HCT116 (cell line): Measurements from ENCODE around the gene CDK18.

Experiments
- CBX3 ChIP-seq: IDR thresholded peaks from 2 replicates; pipeline ENCODE4 v1.6.1; 2012; ENCODE audit warnings: low read depth
- CEBPB ChIP-seq: IDR thresholded peaks from 2 replicates; pipeline ENCODE4 v1.6.1; 2012; ENCODE audit warnings: low read depth
- EZH2phosphoT487 ChIP-seq: fragments of 200-600 bp; IDR thresholded peaks from 2 replicates; pipeline ENCODE4 v1.6.1; 2018; ENCODE audit warnings: antibody characterized with exemption, borderline replicate concordance
- POLR2A ChIP-seq: IDR thresholded peaks from 2 replicates; pipeline ENCODE4 v1.7.0; 2011; ENCODE audit warnings: borderline replicate concordance; ENCODE audit not compliant: insufficient read depth, insufficient read length; ENCODE audit errors: extremely low read depth
- POLR2AphosphoS5 ChIP-seq: IDR thresholded peaks from 2 replicates; pipeline ENCODE4 v1.6.1; 2011; ENCODE audit warnings: mild to moderate bottlenecking, low read depth, low read length, moderate library complexity
- SIN3A ChIP-seq: IDR thresholded peaks from 2 replicates; pipeline ENCODE4 v1.6.1; 2012; ENCODE audit warnings: low read depth
- SRF ChIP-seq: IDR thresholded peaks from 2 replicates; pipeline ENCODE4 v1.6.1; 2012; ENCODE audit warnings: low read depth
- YY1 ChIP-seq: IDR thresholded peaks from 2 replicates; pipeline ENCODE4 v1.6.1; 2011; ENCODE audit warnings: low read length, low read depth, moderate library complexity, mild to moderate bottlenecking; ENCODE audit not compliant: insufficient replicate concordance; ENCODE audit errors: extremely low read depth
- ZNF274 ChIP-seq: fragments of 200-500 bp; sonication (Bioruptor generic); IDR thresholded peaks from 2 replicates; pipeline ENCODE4 v1.6.1; 2014; ENCODE audit warnings: mild to moderate bottlenecking, low read depth, low read length, inconsistent platforms
- TF ChIP-seq, protein P1 (sequence below), 3 experiments: fragments of 200-600 bp in 1 of 3; sonication (generic) in 1 of 3; IDR thresholded peaks in 2 of 3; conservative IDR thresholded peaks in 1 of 3; 2 replicates each; pipeline ENCODE4 v1.5.1; 2012 to 2017; ENCODE audit warnings: low read depth in 2 of 3, low read length in 2 of 3, antibody characterized with exemption in 1 of 3, borderline replicate concordance in 1 of 3, control low read depth in 1 of 3, mild to moderate bottlenecking in 1 of 3, mixed read lengths in 1 of 3, mixed run types in 1 of 3, moderate library complexity in 1 of 3; ENCODE audit not compliant: insufficient read depth in 1 of 3
- TF ChIP-seq, protein P2 (sequence below): IDR thresholded peaks from 2 replicates; pipeline ENCODE4 v1.6.1; 2011; ENCODE audit warnings: mild to moderate bottlenecking, low read length, moderate library complexity; ENCODE audit not compliant: insufficient replicate concordance; ENCODE audit errors: extremely low read depth
- TF ChIP-seq, protein P3 (sequence below): IDR thresholded peaks from 2 replicates; pipeline ENCODE4 v1.6.1; 2012; ENCODE audit warnings: low read depth

DNA sequence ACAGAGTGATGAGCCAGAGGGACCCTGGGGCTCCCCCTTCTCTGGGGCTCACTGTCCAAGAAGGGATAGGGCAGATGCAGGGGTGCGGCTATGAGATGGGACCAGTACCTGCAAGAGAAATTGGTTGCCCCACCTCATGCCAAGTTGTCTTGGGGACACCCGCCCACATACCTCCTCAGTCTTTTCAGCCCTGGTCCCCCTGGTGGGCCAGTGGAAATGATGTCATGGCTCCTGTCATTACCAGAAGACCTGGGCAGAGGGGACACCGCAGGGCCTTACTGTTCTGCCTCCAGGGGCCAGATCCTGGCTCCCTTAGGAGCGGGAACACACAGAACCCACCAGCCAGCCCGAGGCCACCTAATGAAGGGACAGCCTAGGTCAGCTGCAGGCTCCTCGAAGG lies 63.2 kb downstream of the CDK18 start:
- TF ChIP-seq, protein P1, sequence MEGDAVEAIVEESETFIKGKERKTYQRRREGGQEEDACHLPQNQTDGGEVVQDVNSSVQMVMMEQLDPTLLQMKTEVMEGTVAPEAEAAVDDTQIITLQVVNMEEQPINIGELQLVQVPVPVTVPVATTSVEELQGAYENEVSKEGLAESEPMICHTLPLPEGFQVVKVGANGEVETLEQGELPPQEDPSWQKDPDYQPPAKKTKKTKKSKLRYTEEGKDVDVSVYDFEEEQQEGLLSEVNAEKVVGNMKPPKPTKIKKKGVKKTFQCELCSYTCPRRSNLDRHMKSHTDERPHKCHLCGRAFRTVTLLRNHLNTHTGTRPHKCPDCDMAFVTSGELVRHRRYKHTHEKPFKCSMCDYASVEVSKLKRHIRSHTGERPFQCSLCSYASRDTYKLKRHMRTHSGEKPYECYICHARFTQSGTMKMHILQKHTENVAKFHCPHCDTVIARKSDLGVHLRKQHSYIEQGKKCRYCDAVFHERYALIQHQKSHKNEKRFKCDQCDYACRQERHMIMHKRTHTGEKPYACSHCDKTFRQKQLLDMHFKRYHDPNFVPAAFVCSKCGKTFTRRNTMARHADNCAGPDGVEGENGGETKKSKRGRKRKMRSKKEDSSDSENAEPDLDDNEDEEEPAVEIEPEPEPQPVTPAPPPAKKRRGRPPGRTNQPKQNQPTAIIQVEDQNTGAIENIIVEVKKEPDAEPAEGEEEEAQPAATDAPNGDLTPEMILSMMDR (IDR thresholded peaks at IDR 0.05 in 2 of 3, conservative IDR thresholded peaks at IDR 0.05 in 1 of 3; ENCODE audit: borderline replicate concordance in 1 of 3, insufficient read depth in 1 of 3, low read depth in 2 of 3, low read length in 2 of 3), result no peak
- no peak for TF ChIP-seq SIN3A
- no peak for TF ChIP-seq YY1
- TF ChIP-seq POLR2AphosphoS5, result no peak
- TF ChIP-seq, protein P2, sequence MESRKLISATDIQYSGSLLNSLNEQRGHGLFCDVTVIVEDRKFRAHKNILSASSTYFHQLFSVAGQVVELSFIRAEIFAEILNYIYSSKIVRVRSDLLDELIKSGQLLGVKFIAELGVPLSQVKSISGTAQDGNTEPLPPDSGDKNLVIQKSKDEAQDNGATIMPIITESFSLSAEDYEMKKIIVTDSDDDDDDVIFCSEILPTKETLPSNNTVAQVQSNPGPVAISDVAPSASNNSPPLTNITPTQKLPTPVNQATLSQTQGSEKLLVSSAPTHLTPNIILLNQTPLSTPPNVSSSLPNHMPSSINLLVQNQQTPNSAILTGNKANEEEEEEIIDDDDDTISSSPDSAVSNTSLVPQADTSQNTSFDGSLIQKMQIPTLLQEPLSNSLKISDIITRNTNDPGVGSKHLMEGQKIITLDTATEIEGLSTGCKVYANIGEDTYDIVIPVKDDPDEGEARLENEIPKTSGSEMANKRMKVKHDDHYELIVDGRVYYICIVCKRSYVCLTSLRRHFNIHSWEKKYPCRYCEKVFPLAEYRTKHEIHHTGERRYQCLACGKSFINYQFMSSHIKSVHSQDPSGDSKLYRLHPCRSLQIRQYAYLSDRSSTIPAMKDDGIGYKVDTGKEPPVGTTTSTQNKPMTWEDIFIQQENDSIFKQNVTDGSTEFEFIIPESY, result no peak
- no peak for TF ChIP-seq POLR2A
- no peak for TF ChIP-seq EZH2phosphoT487
- TF ChIP-seq ZNF274, result no peak
- TF ChIP-seq CBX3, result no peak
- TF ChIP-seq SRF, result no peak
- TF ChIP-seq CEBPB, result no peak
- TF ChIP-seq, protein P3, sequence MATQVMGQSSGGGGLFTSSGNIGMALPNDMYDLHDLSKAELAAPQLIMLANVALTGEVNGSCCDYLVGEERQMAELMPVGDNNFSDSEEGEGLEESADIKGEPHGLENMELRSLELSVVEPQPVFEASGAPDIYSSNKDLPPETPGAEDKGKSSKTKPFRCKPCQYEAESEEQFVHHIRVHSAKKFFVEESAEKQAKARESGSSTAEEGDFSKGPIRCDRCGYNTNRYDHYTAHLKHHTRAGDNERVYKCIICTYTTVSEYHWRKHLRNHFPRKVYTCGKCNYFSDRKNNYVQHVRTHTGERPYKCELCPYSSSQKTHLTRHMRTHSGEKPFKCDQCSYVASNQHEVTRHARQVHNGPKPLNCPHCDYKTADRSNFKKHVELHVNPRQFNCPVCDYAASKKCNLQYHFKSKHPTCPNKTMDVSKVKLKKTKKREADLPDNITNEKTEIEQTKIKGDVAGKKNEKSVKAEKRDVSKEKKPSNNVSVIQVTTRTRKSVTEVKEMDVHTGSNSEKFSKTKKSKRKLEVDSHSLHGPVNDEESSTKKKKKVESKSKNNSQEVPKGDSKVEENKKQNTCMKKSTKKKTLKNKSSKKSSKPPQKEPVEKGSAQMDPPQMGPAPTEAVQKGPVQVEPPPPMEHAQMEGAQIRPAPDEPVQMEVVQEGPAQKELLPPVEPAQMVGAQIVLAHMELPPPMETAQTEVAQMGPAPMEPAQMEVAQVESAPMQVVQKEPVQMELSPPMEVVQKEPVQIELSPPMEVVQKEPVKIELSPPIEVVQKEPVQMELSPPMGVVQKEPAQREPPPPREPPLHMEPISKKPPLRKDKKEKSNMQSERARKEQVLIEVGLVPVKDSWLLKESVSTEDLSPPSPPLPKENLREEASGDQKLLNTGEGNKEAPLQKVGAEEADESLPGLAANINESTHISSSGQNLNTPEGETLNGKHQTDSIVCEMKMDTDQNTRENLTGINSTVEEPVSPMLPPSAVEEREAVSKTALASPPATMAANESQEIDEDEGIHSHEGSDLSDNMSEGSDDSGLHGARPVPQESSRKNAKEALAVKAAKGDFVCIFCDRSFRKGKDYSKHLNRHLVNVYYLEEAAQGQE, result no peak
